Trophoblast cell (in vitro differentiated cells and primary cell): ENCODE results near the gene P4HA3.

Source experiments
- DNase-seq, 2 donors: peaks; one replicate each; pipeline ENCODE4 v3.0.0-alpha.2; 2016
- H2AFZ ChIP-seq: 2 replicates; pipeline ENCODE4 v1.6.1; 2013; ENCODE audit warnings: low read length, moderate library complexity, mild to moderate bottlenecking; ENCODE audit not compliant: insufficient read depth, poor library complexity
- H2AK5ac ChIP-seq: 2 replicates; pipeline ENCODE4 v1.6.1; 2013; ENCODE audit warnings: mild to moderate bottlenecking, low read length
- H2BK120ac ChIP-seq: 2 replicates; pipeline ENCODE4 v1.6.1; 2013; ENCODE audit warnings: low read length, mild to moderate bottlenecking, moderate library complexity; ENCODE audit not compliant: insufficient read depth, poor library complexity
- H2BK12ac ChIP-seq: 2 replicates; pipeline ENCODE4 v1.6.1; 2013; ENCODE audit warnings: mild to moderate bottlenecking, low read length, moderate library complexity
- H2BK5ac ChIP-seq: 2 replicates; pipeline ENCODE4 v1.6.1; 2013; ENCODE audit warnings: low read length, low read depth, moderate library complexity, mild to moderate bottlenecking; ENCODE audit not compliant: poor library complexity
- H3K14ac ChIP-seq: 2 replicates; pipeline ENCODE4 v1.6.1; 2013; ENCODE audit warnings: mild to moderate bottlenecking, low read length
- H3K18ac ChIP-seq: 2 replicates; pipeline ENCODE4 v1.6.1; 2013; ENCODE audit warnings: mild to moderate bottlenecking, low read length
- H3K23ac ChIP-seq: 2 replicates; pipeline ENCODE4 v1.6.1; 2013; ENCODE audit warnings: low read length
- H3K27ac ChIP-seq: 2 replicates; pipeline ENCODE4 v1.5.1; 2013; ENCODE audit warnings: low read depth, mild to moderate bottlenecking, inconsistent platforms, low read length, moderate library complexity
- H3K27me3 ChIP-seq: 2 replicates; pipeline ENCODE4 v1.6.1; 2013; ENCODE audit warnings: inconsistent platforms, mild to moderate bottlenecking, low read length, moderate library complexity; ENCODE audit not compliant: insufficient read depth
- H3K36me3 ChIP-seq, 2 experiments: 1 replicate in 1 of 2; 2 replicates in 1 of 2; pipeline ENCODE4 v1.6.1; 2013; ENCODE audit warnings: low read length in 2 of 2, mild to moderate bottlenecking in 2 of 2, moderate library complexity in 1 of 2; ENCODE audit not compliant: insufficient read depth in 2 of 2, control insufficient read depth in 1 of 2
- H3K4ac ChIP-seq: 2 replicates; pipeline ENCODE4 v1.6.1; 2013; ENCODE audit warnings: low read depth, mild to moderate bottlenecking, low read length, moderate library complexity
- H3K4me1 ChIP-seq, 2 experiments: 1 replicate in 1 of 2; 2 replicates in 1 of 2; pipeline ENCODE4 v1.6.1; 2013; ENCODE audit warnings: low read length in 2 of 2, mild to moderate bottlenecking in 2 of 2, moderate library complexity in 1 of 2; ENCODE audit not compliant: insufficient read depth in 2 of 2, control insufficient read depth in 1 of 2
- H3K4me2 ChIP-seq: 2 replicates; pipeline ENCODE4 v1.6.1; 2013; ENCODE audit warnings: inconsistent platforms, mild to moderate bottlenecking, low read length, moderate library complexity
- H3K4me3 ChIP-seq: 2 replicates; pipeline ENCODE4 v1.5.1; 2013; ENCODE audit warnings: mild to moderate bottlenecking, low read depth, low read length, inconsistent platforms
- H3K79me1 ChIP-seq: one replicate; pipeline ENCODE4 v1.6.1; 2013; ENCODE audit warnings: low read length
- H3K79me2 ChIP-seq: 2 replicates; pipeline ENCODE4 v1.6.1; 2013; ENCODE audit warnings: low read length, mild to moderate bottlenecking; ENCODE audit not compliant: control insufficient read depth, insufficient read depth, poor library complexity
- H3K9ac ChIP-seq: 2 replicates; pipeline ENCODE4 v1.6.1; 2013; ENCODE audit warnings: mild to moderate bottlenecking, low read length
- H3K9me3 ChIP-seq: 2 replicates; pipeline ENCODE4 v1.6.1; 2013; ENCODE audit warnings: low read depth, mild to moderate bottlenecking, control low read depth, inconsistent platforms, low read length; ENCODE audit not compliant: insufficient read depth
- H4K12ac ChIP-seq: 2 replicates; pipeline ENCODE4 v1.6.1; 2013; ENCODE audit warnings: low read depth, mild to moderate bottlenecking, low read length, moderate library complexity
- H4K8ac ChIP-seq: 2 replicates; pipeline ENCODE4 v1.6.1; 2013; ENCODE audit warnings: low read depth, mild to moderate bottlenecking, low read length, moderate library complexity
- H4K91ac ChIP-seq: one replicate; pipeline ENCODE4 v1.6.1; 2013; ENCODE audit warnings: low read depth, mild to moderate bottlenecking, low read length, moderate library complexity
- WGBS: extraction: QIAGEN DNeasy Blood & Tissue Kit; methylation state at CpG from one replicate; pipeline ENCODE4 v1.1.7; 2013; ENCODE audit warnings: missing lambda C conversion rate; ENCODE audit not compliant: insufficient read length, insufficient coverage; ENCODE audit errors: extremely low coverage; 5-methylcytosine and 5-hydroxymethylcytosine counted together

The P4HA3 gene

GRCh38 chr11:74306435-74307175 is 4.8 kb downstream of the P4HA3 start:
- Histone ChIP-seq H3K23ac (no peak overlapping the region), H2BK12ac (no peak overlapping the region), H4K8ac (no peak overlapping the region), H3K4ac (no peak overlapping the region), H4K12ac (no peak overlapping the region), H2BK5ac (no peak overlapping the region), H3K4me2 (no peak overlapping the region), H3K14ac (no peak overlapping the region), H3K79me1 (no peaks in the 10 kb centered on the region), H3K18ac (no peak overlapping the region), H3K4me1 (peaks cover 4% of the 10 kb centered on the region in 2 experiments), H2AFZ (no peak overlapping the region), H2AK5ac (no peak overlapping the region), H3K9me3 (peaks cover 5% of the 10 kb centered on the region), H3K4me3 (no peak overlapping the region), H4K91ac (no peak overlapping the region), H3K36me3 (no peaks in the 10 kb centered on the region), H3K27ac (no peak overlapping the region), H3K9ac (no peak overlapping the region), H3K27me3 (peaks cover 5% of the 10 kb centered on the region), H3K79me2 (no peaks in the 10 kb centered on the region), H2BK120ac (no peak overlapping the region)
- no CpG with 5 or more reads among the region's 8 CpGs for WGBS
- DNase-seq, result no peak

GRCh38 chr11:74299015-74299414 is 12.4 kb downstream of the P4HA3 start:
- Histone ChIP-seq H4K12ac (no peak overlapping the region), H3K4me3 (no peak overlapping the region), H2BK12ac (no peak overlapping the region), H3K4me1 (no peaks in the 10 kb centered on the region), H3K18ac (no peak overlapping the region), H3K36me3 (no peaks in the 10 kb centered on the region), H3K27ac (no peak overlapping the region), H2AK5ac (no peak overlapping the region), H3K9ac (no peak overlapping the region), H3K4ac (no peak overlapping the region), H3K79me1 (no peaks in the 10 kb centered on the region), H4K8ac (no peak overlapping the region), H2BK120ac (no peak overlapping the region), H3K9me3 (no peaks in the 10 kb centered on the region), H3K23ac (no peak overlapping the region), H3K27me3 (no peaks in the 10 kb centered on the region), H2AFZ (no peak overlapping the region), H3K14ac (no peak overlapping the region), H4K91ac (no peak overlapping the region), H3K79me2 (no peaks in the 10 kb centered on the region), H3K4me2 (no peak overlapping the region), H2BK5ac (no peak overlapping the region)
- no CpG with 5 or more reads among the region's 3 CpGs for WGBS
- no peak for DNase-seq

GRCh38 chr11:74297484-74297883 is 14.0 kb downstream of the P4HA3 start:
- no peak overlapping the region for H2AFZ ChIP-seq
- no CpG with 5 or more reads among the region's 1 CpG for WGBS
- H2AK5ac ChIP-seq, result no peak overlapping the region
- H3K79me1 ChIP-seq, result no peaks in the 10 kb centered on the region
- no peak for DNase-seq
- no peak overlapping the region for H4K91ac ChIP-seq
- no peaks in the 10 kb centered on the region for H3K79me2 ChIP-seq
- H2BK12ac ChIP-seq, result no peak overlapping the region
- no peak overlapping the region for H3K27ac ChIP-seq
- H3K4me2 ChIP-seq, result no peak overlapping the region
- no peak overlapping the region for H4K12ac ChIP-seq
- no peaks in the 10 kb centered on the region for H3K4me1 ChIP-seq
- H2BK5ac ChIP-seq, result no peak overlapping the region
- no peak overlapping the region for H4K8ac ChIP-seq
- H3K14ac ChIP-seq, result no peak overlapping the region
- no peak overlapping the region for H3K4me3 ChIP-seq
- H3K4ac ChIP-seq, result no peak overlapping the region
- no peak overlapping the region for H3K18ac ChIP-seq
- H3K9ac ChIP-seq, result no peak overlapping the region
- no peaks in the 10 kb centered on the region for H3K9me3 ChIP-seq
- no peaks in the 10 kb centered on the region for H3K36me3 ChIP-seq
- H2BK120ac ChIP-seq, result no peak overlapping the region
- H3K27me3 ChIP-seq, result no peaks in the 10 kb centered on the region
- no peak overlapping the region for H3K23ac ChIP-seq

GRCh38 chr11:74288911-74289310 is 22.5 kb downstream of the P4HA3 start:
- Histone ChIP-seq H2BK12ac (no peak overlapping the region), H3K9ac (no peak overlapping the region), H3K9me3 (no peaks in the 10 kb centered on the region), H3K36me3 (no peaks in the 10 kb centered on the region), H4K8ac (no peak overlapping the region), H2AFZ (no peak overlapping the region), H3K14ac (no peak overlapping the region), H3K27me3 (no peaks in the 10 kb centered on the region), H3K4me1 (no peaks in the 10 kb centered on the region), H3K18ac (no peak overlapping the region), H3K4me3 (no peak overlapping the region), H2BK5ac (no peak overlapping the region), H3K4ac (no peak overlapping the region), H4K91ac (no peak overlapping the region), H2AK5ac (no peak overlapping the region), H3K23ac (no peak overlapping the region), H3K27ac (no peak overlapping the region), H2BK120ac (no peak overlapping the region), H3K79me1 (no peaks in the 10 kb centered on the region), H3K4me2 (no peak overlapping the region), H4K12ac (no peak overlapping the region), H3K79me2 (no peaks in the 10 kb centered on the region)
- DNase-seq, result no peak
- WGBS, result no CpG with 5 or more reads among the region's 4 CpGs
